Measurements from ENCODE around the gene HMGCLL1.

Gene HMGCLL1

GRCh38 chr6:55536391-55536956, 42.5 kb downstream of the HMGCLL1 start:
- DNase-seq (ENCODE audit: extremely low read depth in 1 of 2, low read depth in 1 of 2) = no peak

- DNase-seq (ENCODE audit: extremely low read depth in 1 of 2, low read depth in 1 of 2) = no peak
Measured at GRCh38 chr6:55531496-55531895, 47.5 kb downstream of the HMGCLL1 start.

DNA sequence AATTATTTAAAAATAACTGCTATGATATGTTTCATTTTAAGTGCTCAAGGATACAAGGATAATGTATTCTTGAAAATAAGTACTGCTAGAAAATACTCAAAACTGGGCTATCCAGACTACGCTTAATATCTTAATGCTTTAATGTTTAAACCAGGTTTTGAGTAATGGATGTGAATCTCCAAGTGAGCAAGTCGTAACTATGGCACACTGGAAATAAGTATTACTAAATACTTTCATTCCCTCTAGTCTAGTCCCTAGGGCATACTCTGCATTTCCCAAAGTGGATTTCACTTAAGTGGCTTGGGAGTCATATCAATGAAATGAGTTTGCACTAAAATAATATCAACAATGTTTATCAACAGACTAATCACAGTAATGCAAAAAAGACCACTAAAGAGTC, 48.1 kb downstream of the HMGCLL1 start:
- no peak for DNase-seq (ENCODE audit: extremely low read depth in 1 of 2, low read depth in 1 of 2)

GRCh38 chr6:55528624-55529023, 50.4 kb downstream of the HMGCLL1 start:
- DNase-seq (ENCODE audit: extremely low read depth in 1 of 2, low read depth in 1 of 2) = no peak

- DNase-seq (ENCODE audit: extremely low read depth in 1 of 2, low read depth in 1 of 2) = no peak
Measured at GRCh38 chr6:55524441-55524840, 54.6 kb downstream of the HMGCLL1 start.

DNA sequence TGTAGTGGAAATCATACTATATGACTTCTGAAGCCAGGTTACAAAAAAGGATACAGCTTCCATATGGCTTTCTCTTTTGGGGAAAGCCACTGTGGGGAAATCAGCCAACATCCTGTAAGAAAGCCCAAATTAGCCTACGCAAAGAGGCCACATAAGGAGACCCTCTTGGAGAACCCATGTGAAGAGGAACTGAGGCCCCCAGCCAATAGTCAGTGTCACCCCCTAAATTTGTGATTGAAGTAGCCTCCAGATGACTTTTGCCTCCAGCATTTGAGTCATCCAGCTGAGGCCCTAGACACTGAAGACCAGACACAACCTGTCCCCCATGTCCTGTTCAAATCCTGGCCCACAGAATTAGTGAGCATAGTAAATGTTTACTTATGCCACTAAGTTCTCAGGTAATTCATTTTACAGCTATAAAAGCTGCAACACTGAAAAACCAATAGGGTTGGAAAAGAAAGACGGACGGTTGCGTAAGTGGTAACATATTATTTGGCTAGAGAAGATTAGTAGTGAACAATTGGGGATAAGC, 60.4 kb downstream of the HMGCLL1 start:
- no peak for DNase-seq (ENCODE audit: extremely low read depth in 1 of 2, low read depth in 1 of 2)

DNA sequence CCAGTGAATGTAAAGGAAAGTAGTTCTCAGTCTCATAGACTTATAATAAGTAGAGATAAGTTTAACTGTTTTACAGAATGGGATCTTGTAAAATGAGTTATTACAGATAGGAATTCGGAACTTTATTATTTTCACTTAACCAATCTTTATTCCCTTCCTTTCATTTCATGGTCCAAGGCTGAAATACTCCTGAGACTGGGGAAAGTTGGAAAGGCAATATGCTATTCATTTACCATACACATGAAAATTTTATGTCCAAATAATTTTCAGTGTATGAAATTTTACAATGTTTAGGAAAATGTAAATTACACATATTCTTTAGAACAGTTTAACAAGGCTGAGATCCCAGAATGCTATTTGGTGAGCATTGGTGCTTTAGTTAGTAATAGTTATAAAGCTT, 62.3 kb downstream of the HMGCLL1 start:
- no peak for DNase-seq (ENCODE audit: extremely low read depth in 1 of 2, low read depth in 1 of 2)

DNA sequence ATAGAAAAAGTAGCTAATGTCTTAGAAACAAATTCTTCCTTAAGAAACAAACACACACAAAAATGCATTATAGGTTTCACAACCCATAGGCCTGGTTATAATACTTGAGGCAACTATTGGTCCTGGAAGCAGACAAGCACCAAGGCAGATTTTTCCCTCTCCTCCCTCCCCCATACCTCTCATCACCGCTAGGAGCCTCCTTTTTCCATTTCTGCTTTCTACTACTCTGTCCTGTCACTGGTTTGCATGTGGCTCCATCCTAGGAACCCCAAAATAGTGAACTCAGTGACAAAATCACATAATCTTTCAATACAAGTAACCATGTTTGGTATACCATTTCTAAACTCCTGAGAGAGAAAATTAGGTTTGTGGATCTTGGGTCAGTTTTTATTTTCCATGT, 66.1 kb downstream of the HMGCLL1 start:
- no peak for DNase-seq (ENCODE audit: extremely low read depth in 1 of 2, low read depth in 1 of 2)

GRCh38 chr6:55511122-55511800, 67.7 kb downstream of the HMGCLL1 start:
- no peak for DNase-seq (ENCODE audit: extremely low read depth in 1 of 2, low read depth in 1 of 2)

GRCh38 chr6:55499591-55499990, 79.4 kb downstream of the HMGCLL1 start:
- DNase-seq (ENCODE audit: extremely low read depth in 1 of 2, low read depth in 1 of 2) = no peak

DNA sequence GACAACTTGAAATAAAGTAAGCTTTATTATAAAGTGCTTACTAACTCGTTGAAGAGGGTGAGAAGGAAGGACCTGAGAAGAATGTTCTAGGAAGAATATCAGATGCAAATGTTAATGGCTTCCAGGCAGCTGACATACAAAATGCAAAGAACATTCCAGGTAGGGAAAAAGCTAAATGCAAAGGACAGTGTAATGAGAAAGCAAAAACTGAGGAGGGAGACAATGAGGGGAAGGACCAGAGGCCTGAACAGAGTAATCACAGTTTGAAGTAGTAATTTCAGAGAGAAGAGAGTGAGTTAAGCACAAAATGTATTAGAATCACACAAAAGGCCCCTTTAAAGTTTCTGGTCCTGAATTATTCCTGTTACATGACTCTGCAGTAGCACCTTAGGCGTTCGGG, 81.3 kb downstream of the HMGCLL1 start:
- DNase-seq (ENCODE audit: extremely low read depth in 1 of 2, low read depth in 1 of 2) = no peak

DNA sequence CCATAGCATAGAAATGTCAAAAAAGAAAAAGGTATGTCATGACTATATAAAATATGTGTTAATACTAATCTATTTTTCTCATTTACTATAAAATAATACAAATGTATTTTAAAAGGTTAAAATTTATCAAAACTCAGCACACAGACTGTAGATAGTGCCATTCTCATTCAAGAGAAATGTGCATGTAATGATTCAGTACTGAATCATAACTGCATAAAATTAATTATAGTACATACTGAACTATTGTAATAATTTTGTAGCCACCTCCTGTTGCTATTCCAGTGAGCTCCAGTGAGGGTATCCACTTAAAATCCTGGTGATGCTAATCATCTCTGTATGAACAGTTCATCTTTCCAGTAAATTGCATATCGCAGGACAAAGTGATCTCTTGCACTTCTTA, 82.8 kb downstream of the HMGCLL1 start:
- no peak for DNase-seq (ENCODE audit: extremely low read depth in 1 of 2, low read depth in 1 of 2)

GRCh38 chr6:55495277-55495676, 83.7 kb downstream of the HMGCLL1 start:
- DNase-seq (ENCODE audit: extremely low read depth in 1 of 2, low read depth in 1 of 2) = no peak

GRCh38 chr6:55494411-55494810, 84.6 kb downstream of the HMGCLL1 start:
- DNase-seq (ENCODE audit: extremely low read depth in 1 of 2, low read depth in 1 of 2) = no peak

- no peak for DNase-seq (ENCODE audit: extremely low read depth in 1 of 2, low read depth in 1 of 2)
Measured at GRCh38 chr6:55492259-55492658, 86.7 kb downstream of the HMGCLL1 start.

DNA sequence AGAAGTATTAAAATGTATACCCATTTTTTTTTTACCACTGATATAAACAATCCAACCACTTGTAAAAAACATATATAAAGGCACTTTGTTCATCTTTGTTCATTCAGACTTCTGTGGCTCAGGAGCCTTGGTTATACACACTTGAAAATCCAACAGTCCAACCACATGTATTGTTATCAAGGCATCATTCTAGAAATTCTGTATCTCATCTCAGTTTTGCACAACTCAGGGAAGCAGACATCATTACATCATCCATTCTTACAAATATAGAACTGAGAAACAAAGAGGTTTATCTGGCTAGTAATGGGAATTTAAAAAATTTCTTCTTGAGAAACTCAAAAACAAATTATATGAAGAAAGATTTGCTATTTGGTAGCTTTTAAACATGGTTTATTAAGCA, 88.1 kb downstream of the HMGCLL1 start:
- DNase-seq (ENCODE audit: extremely low read depth in 1 of 2, low read depth in 1 of 2) = no peak

DNA sequence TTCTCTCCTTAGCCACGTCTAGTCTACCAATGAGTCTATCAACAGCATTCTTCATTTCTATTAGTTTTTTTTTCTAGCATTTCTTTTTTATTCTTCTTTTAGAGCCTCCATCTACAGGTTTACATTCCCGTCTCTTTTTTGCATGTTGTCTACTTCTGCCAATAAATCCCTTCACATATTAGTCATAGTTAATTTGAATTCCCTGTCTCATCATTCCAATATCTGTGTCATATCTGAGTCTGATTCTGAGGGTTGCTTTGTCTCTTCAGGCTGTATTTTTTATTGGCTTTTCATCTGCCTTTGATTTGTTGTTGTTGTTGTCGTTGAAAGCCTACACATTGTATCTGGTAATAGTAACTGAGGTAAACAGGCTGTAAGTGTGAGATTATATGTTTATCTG, 104.6 kb downstream of the HMGCLL1 start:
- no peak for DNase-seq (ENCODE audit: extremely low read depth in 1 of 2, low read depth in 1 of 2)

DNA sequence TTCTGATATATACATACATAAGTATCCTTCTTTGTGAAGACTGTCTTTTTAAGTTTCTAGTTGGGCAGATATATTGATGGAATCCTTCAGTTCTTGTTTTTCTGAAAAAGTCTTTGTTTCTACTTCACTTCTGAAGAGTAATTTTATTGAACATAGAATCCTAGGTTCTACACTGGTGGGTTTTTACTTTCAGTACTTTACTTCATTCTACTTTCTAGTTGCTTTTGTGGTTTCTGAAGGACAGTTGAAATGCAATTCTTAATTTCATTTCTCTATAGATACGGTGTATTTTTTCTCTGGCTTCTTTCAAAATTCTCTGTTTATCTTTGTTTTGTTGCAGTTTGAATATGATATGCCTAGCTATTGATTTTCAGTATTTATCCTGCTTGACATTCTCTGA, 105.3 kb downstream of the HMGCLL1 start:
- DNase-seq (ENCODE audit: extremely low read depth in 1 of 2, low read depth in 1 of 2) = no peak

DNA sequence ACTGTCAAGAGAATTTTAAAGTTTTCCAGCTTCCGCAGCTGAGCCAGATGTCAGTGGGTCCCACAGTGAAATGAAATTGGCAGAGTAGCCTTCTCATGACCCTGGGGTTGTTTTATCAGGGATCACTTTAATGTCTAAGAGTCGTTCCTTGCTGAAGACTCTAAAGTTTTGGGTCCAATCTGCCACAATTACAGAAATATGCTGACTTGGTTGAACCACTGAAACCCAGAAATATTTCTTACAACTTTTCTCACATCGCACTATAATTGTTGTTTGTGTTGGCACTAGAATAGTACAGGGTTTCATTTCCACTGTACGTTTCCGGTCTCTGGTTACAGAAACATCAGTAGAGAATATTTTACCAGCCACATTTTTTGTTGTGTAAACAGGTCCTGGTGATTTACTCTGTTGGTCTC, 109.0 kb downstream of the HMGCLL1 start:
- DNase-seq (ENCODE audit: extremely low read depth in 1 of 2, low read depth in 1 of 2) = no peak

DNA sequence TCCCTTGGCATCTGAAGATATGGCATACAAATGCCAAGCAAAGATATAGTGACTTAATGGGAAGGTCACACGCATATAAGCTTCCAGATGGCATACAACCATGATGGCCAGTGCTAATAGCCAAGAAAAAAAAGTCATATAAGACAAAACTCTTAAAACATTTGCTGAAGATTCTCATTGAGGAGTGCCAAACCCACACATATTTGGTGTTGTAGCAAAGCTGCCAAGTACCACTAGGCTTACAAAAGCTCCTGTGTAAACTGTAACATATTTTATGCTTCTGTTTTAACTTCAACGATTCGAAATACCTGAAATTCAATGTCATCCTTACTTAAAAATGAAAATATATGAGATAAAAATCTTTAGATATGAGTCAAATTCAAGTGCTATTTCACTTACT, 123.0 kb downstream of the HMGCLL1 start:
- no peak for DNase-seq (ENCODE audit: extremely low read depth in 1 of 2, low read depth in 1 of 2)

DNA sequence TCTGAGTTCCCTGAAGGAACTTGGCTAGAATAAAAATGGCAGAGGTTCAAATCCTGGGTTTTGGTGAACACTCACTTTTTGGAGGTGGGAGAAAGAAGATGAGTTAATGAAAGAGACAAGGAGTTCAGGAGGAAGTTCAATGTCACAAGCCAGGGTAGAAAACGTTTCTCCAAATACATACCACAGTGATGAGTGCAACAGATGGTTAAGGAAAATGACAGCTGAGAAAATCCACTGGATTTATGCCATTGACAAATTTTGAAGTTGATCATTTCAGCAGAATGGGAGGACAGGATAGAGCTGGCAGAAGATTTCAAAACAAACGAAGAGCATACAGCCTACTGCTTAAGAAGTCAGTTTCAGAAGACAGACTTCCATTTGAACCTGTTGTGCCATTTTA, 129.0 kb downstream of the HMGCLL1 start:
- no peak for DNase-seq (ENCODE audit: extremely low read depth in 1 of 2, low read depth in 1 of 2)

DNA sequence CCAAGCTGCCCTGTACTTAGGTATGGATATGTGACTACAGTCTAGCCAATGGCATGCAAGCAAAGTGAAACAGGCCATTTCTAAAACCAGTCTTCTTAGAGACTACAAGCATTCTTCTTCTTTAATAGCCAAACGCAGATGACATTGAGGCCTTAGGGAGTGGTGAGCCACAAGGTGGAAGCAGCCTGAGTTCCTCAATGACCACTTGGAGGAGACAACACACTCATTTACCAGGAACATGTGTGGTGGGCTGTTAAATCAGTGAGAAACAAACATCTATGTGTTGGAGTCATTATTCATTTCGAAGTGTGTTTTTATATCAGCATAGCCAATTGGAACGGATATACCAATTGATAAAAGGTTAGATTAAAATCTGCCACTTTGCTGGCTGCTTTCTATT, 129.8 kb downstream of the HMGCLL1 start:
- DNase-seq (ENCODE audit: extremely low read depth in 1 of 2, low read depth in 1 of 2) = no peak

DNA sequence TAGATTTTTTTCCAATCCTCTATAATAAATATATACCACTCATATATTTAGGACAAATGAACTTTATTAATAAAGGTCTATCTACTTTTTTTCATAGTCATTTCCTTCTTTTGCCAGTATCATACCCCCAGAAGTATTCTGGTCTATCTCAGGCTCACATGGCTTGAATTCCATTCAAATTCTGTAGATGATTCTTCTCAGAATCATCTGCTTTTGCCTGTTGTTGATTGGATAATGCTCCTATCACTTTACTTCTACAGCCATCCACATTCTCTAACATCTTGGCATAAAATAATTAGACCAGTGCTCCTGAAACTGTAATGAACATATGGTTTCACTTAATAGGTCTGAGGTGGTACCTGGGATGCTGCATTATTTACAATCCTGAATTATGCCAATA, 130.5 kb downstream of the HMGCLL1 start:
- no peak for DNase-seq (ENCODE audit: extremely low read depth in 1 of 2, low read depth in 1 of 2)
